ENCODE data around the gene CLIP2. TPM values are rescaled to one million over a fixed set of nuclear protein-coding genes. Genes with fewer than 3 reads are reported as not detected.

Gene CLIP2
- total and polyA plus RNA-seq, 2 of the 8 experiments (the other 6 are each of a cell fraction or from before 2014, with no cell fraction given) = 8.3 to 41.5 TPM

GRCh38 chr7:74311305-74311744, 22.1 kb downstream of the CLIP2 start:
- H2BK20ac ChIP-seq (ENCODE audit: low read length) = no peak overlapping the region
- WGBS, 2 experiments (ENCODE audit: extremely low coverage in 1 of 2, insufficient coverage in 1 of 2, insufficient read length in 1 of 2, insufficient replicate concordance in 2 of 2, low coverage in 1 of 2, low lambda C conversion rate in 2 of 2, missing lambda C conversion rate in 1 of 2) = 89% methylated on average over 4 of the region's 4 CpGs; no CpG with 5 or more reads in 1 of the 2 experiments
- no peak for DNase-seq (ENCODE audit: low read depth in 1 of 2, low spot score in 2 of 2)
- no peak overlapping the region for H2BK120ac ChIP-seq (replicated peaks; ENCODE audit: low read depth, low read length)
- no peaks in the 10 kb centered on the region for H3K27me3 ChIP-seq (replicated peaks in 1 of 4; ENCODE audit: control insufficient read depth in 3 of 4, extremely low read depth in 1 of 4, insufficient read depth in 3 of 4, low read length in 3 of 4)
- H3K4ac ChIP-seq (replicated peaks; ENCODE audit: insufficient read length, low read depth, low read length) = no peak overlapping the region
- peaks cover 5% of the 10 kb centered on the region; the same call in 1 of the 2 replicates for H3K79me1 ChIP-seq (ENCODE audit: low read depth, low read length)
- H3K79me2 ChIP-seq (ENCODE audit: control insufficient read depth in 1 of 2, insufficient read depth in 2 of 2, low read length in 2 of 2) = 0 out of 4 replicates have a peak, but pooled peaks cover 0 to 2% of the 10 kb centered on the region in 2 experiments
- no peak overlapping the region for H3K14ac ChIP-seq (ENCODE audit: insufficient read length)
- no peak overlapping the region for H2BK12ac ChIP-seq (ENCODE audit: low read depth, low read length)
- H3K23me2 ChIP-seq (ENCODE audit: low read depth, low read length) = no peaks in the 10 kb centered on the region
- no peak overlapping the region for H4K8ac ChIP-seq (ENCODE audit: extremely low read depth, insufficient read depth, low read length)
- H3K4me3 ChIP-seq (ENCODE audit: extremely low read depth in 1 of 4, insufficient read depth in 2 of 4, low read depth in 3 of 4, low read length in 4 of 4) = no peak overlapping the region
- H3K9me3 ChIP-seq (ENCODE audit: insufficient read depth in 2 of 2, low read depth in 1 of 2, low read length in 1 of 2) = no peaks in the 10 kb centered on the region
- no peak overlapping the region for H3K23ac ChIP-seq (ENCODE audit: insufficient read length)
- no peak overlapping the region for H2AK5ac ChIP-seq (ENCODE audit: low read depth, low read length)
- no peak overlapping the region for H3K9ac ChIP-seq (replicated peaks in 1 of 4; ENCODE audit: extremely low read depth in 1 of 4, low read depth in 3 of 4, low read length in 3 of 4)
- POLR2A ChIA-PET (ENCODE audit: partially characterized antibody) = interaction anchor here (1.7 kb wide), 1 partner anchor 21 kb away, joined by 5 read pairs; no protein-coding TSS in a partner anchor
- no peak overlapping the region for H4K5ac ChIP-seq (ENCODE audit: insufficient read length, low read depth, low read length)
- H4K91ac ChIP-seq (replicated peaks; ENCODE audit: insufficient read length, low read length) = no peak overlapping the region
- no peak overlapping the region for H2AFZ ChIP-seq (ENCODE audit: low read length)
- peaks cover 0 to 2% of the 10 kb centered on the region in 2 experiments for H4K20me1 ChIP-seq (replicated peaks in 1 of 2; ENCODE audit: control insufficient read depth in 1 of 2, insufficient read depth in 2 of 2, low read length in 2 of 2)
- CTCF ChIA-PET (ENCODE audit: partially characterized antibody) = interaction anchor here (1.1 to 1.5 kb wide), 3 partner anchors 36 to 105 kb away, joined by 3 to 6 read pairs (median 4); no protein-coding TSS in a partner anchor
- no peak overlapping the region for H3K18ac ChIP-seq (ENCODE audit: extremely low read depth, low read length)
- H2BK5ac ChIP-seq (ENCODE audit: low read depth, low read length) = no peak overlapping the region
- H3K4me1 ChIP-seq (replicated peaks in 1 of 4; ENCODE audit: control insufficient read depth in 3 of 4, insufficient read depth in 4 of 4, low read length in 3 of 4) = peaks cover 0 to 6% (median 3%) of the 10 kb centered on the region in 4 experiments; a peak in 4 of 7 replicates
- H2BK15ac ChIP-seq (ENCODE audit: low read length) = no peak overlapping the region
- H3K56ac ChIP-seq (replicated peaks; ENCODE audit: insufficient read length, low read depth, low read length) = no peak overlapping the region
- H3K36me3 ChIP-seq (ENCODE audit: control insufficient read depth in 2 of 4, insufficient read depth in 4 of 4, low read length in 3 of 4) = no peaks in the 10 kb centered on the region
- no peak for FAIRE-seq
- H3K4me2 ChIP-seq (ENCODE audit: insufficient read depth in 1 of 2, low read depth in 2 of 2, low read length in 2 of 2) = no peak overlapping the region
- no peak overlapping the region for H3K27ac ChIP-seq (ENCODE audit: low read depth, low read length)
- TF ChIP-seq CTBP2 (IDR thresholded peaks at IDR 0.05; ENCODE audit: borderline replicate concordance, insufficient read depth, insufficient read length, low read length) = no peak
- TF ChIP-seq KDM5A (IDR thresholded peaks at IDR 0.05; ENCODE audit: low read length) = no peak
